Testis (tissue), 2 donors: ENCODE measurements around the gene CEP295NL.

Experiments used
- CTCF ChIP-seq, 3 experiments: fragments of 450-650 bp in 2 of 3; fragments of 200-600 bp in 1 of 3; sonication (generic) in 1 of 3; IDR thresholded peaks; one replicate each; pipeline ENCODE4 v1.5.1; 2016 to 2019; ENCODE audit warnings: antibody characterized with exemption in 3 of 3, mild to moderate bottlenecking in 2 of 3, moderate library complexity in 1 of 3
- POLR2A ChIP-seq: fragments of 450-650 bp; IDR thresholded peaks from one replicate; pipeline ENCODE4 v1.6.1; 2017; ENCODE audit warnings: antibody characterized with exemption, mild to moderate bottlenecking, moderate library complexity

GRCh38 chr17:78919861-78920450 lies 17.0 kb upstream of the CEP295NL start:
- TF ChIP-seq POLR2A (no peak), CTCF (IDR thresholded peaks at IDR 0.05) (peak in 1 of 3 experiments; percentile 17)
